ENCODE data around the gene MYO7B.

MYO7B gene

GRCh38 chr2:127611076-127611925, 75.8 kb downstream of the MYO7B start:
- DNase-seq, result no peak

- DNase-seq, result no peak
Observed at GRCh38 chr2:127612111-127612822, 76.8 kb downstream of the MYO7B start.

- no peak for DNase-seq
Observed at GRCh38 chr2:127614246-127614645, 78.8 kb downstream of the MYO7B start.

GRCh38 chr2:127614731-127615130, 79.2 kb downstream of the MYO7B start:
- DNase-seq, result no peak

DNA sequence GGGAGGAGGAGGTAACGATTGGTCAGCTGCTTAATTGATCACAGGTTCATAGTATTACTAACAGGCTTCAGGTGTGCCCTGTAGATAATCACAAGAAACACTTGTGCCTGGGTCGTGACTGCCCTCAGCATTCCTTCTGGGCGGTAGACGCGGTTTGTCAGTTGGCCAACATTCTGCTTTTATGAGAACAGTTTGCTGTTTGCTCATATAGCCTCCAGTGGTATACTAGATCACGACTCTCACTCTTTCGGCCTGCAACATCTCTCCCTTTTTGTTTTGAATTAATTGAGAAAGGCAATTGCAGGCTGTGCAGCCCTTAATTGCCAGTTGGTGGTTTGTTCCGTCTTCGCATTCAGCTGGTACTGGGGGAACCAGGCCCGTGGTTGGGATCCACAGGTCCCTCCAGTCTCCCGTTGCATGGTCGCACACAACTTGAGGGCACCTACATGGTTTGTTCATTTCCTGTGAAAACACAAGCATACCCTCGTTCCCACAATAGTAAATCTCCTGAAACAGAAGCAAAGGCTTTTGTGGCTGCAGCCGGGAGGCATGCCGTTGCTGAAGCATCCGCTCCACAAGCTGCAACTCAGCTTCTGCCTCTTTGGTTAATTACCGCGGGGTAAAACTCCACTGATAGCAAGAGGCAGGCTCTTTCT, 80.2 kb downstream of the MYO7B start:
- DNase-seq, result no peak

- no peak for DNase-seq
Observed at GRCh38 chr2:127618551-127619202, 83.2 kb downstream of the MYO7B start.

GRCh38 chr2:127619203-127619590, 83.7 kb downstream of the MYO7B start:
- DNase-seq, result no peak

DNA sequence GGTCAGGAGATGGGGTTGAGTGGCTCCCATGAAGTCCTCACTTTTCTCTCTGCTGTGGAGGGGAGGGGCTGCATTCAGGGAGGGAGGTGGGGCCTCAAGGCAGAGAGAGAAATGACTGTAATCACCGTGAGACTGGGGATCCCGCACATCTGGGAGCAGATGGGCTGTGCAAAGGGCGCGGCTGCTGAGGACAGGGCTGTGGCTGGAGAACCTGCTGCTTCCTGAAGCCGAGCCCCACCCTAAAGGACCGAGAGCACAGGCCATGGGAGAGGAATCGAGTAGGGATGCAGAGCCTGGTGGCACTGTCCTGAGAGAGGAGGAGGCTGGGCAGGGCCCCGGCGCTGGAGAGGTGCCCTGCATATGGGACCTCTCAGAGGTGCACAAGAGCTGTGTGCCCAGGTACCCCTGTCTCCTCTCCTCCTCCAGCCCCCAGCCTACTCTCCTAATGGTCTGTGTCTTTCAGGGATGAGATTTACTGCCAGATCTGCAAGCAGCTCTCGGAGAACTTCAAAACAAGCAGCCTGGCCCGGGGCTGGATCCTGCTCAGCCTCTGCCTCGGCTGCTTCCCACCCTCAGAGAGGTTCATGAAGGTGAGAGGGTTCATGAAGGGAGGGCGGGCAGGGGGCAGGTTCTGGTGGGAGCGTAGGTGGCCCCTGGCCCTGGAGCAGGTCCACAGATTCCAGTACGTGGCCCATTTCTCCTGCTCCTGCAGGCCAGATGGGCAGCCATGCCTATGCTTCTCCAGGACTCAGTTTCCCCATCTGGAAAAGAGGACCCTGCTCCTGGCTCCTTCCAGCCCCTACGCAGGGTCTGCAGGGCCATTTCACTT, 84.6 kb downstream of the MYO7B start:
- no peak for DNase-seq

DNA sequence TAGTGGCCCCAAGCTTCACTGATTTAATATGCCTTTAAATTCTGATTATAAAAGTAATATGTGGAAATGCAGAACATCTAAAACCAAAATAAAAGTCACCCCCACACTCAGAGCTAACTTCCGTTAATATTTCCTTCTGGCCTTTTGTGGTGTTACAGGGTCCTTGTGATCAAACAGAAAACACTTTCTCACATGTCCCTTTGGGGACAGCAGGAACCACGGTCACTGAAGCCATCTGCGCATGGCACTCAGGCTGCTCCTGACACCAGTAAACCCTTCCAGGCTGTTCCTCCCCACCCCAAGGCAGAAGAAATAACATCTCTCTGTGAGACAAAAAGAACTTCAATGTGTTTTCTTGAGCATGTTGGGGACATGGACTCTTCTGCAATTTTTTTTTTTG, 85.4 kb downstream of the MYO7B start:
- DNase-seq, result no peak

GRCh38 chr2:127621981-127622431, 86.5 kb downstream of the MYO7B start:
- no peak for DNase-seq

GRCh38 chr2:127622561-127623387, 87.3 kb downstream of the MYO7B start:
- no peak for DNase-seq

GRCh38 chr2:127623388-127624319, 88.2 kb downstream of the MYO7B start:
- DNase-seq, result no peak

DNA sequence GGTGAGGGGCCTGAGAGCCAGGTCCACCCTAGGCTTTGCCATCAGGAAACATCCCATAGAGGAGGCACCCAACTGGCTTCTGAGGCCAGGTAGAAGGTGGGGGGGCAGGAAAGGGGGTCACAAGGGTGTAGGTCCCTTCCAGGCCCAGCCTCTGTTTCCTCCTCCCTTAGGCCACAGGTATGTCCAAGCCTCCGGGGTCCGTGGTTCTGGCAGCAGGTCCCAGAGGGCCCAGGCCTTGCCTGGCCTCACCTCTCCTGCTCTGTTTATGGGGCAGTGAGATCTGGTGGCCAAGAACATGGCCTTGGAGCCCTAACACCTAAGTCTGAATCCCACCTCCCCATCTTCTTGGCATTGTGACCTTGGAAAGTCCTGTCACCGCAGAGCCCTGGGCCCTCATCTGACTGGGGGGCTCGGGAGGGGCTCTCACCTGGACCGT, 88.9 kb downstream of the MYO7B start:
- no peak for DNase-seq

DNA sequence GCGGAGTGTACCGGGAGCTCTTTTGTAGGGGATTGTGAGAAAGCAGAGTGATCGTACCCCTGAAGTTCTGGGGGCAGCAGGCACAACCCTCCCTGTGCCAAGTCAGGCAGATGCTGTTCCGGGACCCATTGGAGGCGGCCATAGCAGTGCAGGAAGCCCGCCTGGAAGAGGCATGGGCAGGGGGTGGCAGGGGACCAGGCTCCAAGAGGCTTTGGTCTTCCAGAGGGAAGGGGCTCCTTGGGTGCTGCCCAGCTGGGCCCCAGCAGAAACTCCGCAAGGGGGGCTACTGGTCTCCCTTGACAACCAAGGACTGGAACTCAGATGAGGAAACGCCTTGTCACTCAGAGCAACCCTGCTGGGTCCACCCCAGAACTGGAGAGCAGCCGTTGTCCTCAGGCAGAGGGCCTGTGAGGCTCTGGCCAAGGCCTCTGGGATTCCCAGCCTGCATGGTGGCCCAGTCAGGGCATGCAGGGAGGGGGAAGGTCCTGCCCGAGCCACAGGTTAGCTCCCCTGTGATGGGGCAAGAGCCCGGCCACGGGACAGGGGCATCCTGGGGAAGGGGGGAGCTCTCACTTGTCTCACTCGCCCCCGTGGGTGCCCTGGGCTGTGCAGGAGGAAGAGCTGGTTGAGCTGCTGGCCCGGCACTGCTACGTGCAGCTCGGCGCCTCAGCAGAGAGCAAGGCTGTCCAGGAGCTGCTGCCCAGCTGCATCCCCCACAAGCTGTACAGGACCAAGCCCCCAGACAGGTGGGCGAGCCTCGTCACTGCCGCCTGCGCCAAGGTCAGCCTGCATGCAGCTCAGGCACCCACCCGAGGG, 89.5 kb downstream of the MYO7B start:
- DNase-seq, result no peak

DNA sequence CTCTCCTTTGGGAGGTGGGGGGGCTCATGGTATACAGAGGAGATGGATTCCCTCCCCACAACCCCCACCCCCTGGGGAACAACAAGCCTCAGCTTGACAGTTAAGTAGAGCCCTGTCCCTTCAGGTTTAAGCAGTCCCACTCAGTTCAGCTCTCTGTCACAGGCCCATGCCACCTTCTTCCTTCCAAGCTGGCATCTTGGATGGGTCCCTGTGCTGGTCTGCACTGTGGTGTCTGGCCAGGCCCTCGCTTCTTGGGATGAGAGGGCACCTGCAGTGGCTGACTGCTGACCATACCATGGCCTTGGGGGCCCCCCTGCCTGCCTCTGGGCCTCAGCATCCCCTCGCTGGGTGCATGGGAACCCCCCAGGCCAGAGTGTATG, 90.1 kb downstream of the MYO7B start:
- DNase-seq, result no peak

GRCh38 chr2:127626175-127626574, 90.7 kb downstream of the MYO7B start:
- no peak for DNase-seq

GRCh38 chr2:127626917-127627739, 91.6 kb downstream of the MYO7B start:
- DNase-seq, result no peak

All from NCI-H2227 treated with DMSO at 0.1 percent for 48 hours (cell line).